ENCODE measurements around the gene DHX8. TPM values are rescaled to one million over a fixed set of nuclear protein-coding genes. Genes with fewer than 3 reads are reported as not detected.
"Not testable (repeated sequence)": the region's sequence is repeated elsewhere in the genome, so short reads cannot be mapped to it uniquely, and the experiment has no call there.

Gene DHX8
- total RNA-seq, 2 donors from 2014 or later: 79.3 to 103 TPM

DNA sequence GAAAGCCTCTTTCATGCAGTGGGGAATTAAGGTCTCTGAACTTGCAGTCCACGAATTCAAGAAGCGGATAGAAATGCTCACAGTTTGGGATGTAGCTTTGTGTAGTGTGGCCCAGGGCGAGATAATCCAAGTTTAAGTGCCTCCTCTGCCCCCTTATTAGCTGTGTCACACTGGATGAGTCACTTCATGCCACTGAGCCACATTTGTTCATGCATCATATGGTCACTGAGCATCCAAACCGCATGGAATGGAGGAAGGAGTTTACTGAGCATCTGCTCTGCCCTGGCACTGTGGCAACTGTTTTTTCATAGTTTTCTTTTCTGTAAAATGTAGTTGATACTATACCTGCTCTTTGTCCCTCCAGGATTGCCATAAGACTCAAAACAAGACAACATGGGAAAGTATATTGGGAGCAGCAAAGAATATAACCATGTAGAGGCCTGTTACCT is 15.1 kb upstream of the DHX8 start:
- H3K4me1 Mint-ChIP-seq: peaks cover 4% of the 10 kb centered on the region
- H3K4me3 Mint-ChIP-seq: no peak overlapping the region
- no peaks in the 10 kb centered on the region for H3K9me3 ChIP-seq (ENCODE audit: control insufficient read depth, low read length, poor library complexity, severe bottlenecking)
- no peak overlapping the region for H3K27ac Mint-ChIP-seq
- no peak for DNase-seq
- peaks cover 41% of the 10 kb centered on the region for H3K27me3 Mint-ChIP-seq
- H3K36me3 Mint-ChIP-seq (ENCODE audit: low read depth): peaks cover 4% of the 10 kb centered on the region
- no peak for ATAC-seq

DNA sequence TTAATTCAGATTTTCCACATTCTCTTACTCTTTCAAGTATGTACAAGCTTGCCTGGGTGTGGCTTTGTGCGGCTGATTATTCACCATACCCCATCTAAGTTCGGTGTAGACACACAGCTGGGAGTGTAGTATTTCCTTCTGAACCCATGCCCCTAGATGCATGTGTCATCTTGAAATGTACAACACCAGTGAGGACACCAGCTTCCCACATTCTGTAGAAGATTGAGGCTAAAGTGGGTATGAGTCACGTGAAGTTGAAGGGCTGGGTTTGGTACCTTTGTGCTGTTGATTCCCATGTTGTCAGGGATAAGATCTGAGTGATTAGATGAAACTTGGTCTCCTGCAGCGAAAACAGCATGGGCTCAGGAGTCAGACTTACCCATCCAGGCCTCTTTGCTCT is 14.6 kb upstream of the DHX8 start:
- no peak for ATAC-seq
- peaks cover 41% of the 10 kb centered on the region for H3K27me3 Mint-ChIP-seq
- DNase-seq: no peak
- peaks cover 4% of the 10 kb centered on the region for H3K4me1 Mint-ChIP-seq
- no peak overlapping the region for H3K4me3 Mint-ChIP-seq
- H3K9me3 ChIP-seq (ENCODE audit: control insufficient read depth, low read length, poor library complexity, severe bottlenecking): no peaks in the 10 kb centered on the region
- no peak overlapping the region for H3K27ac Mint-ChIP-seq
- H3K36me3 Mint-ChIP-seq (ENCODE audit: low read depth): peaks cover 4% of the 10 kb centered on the region

DNA sequence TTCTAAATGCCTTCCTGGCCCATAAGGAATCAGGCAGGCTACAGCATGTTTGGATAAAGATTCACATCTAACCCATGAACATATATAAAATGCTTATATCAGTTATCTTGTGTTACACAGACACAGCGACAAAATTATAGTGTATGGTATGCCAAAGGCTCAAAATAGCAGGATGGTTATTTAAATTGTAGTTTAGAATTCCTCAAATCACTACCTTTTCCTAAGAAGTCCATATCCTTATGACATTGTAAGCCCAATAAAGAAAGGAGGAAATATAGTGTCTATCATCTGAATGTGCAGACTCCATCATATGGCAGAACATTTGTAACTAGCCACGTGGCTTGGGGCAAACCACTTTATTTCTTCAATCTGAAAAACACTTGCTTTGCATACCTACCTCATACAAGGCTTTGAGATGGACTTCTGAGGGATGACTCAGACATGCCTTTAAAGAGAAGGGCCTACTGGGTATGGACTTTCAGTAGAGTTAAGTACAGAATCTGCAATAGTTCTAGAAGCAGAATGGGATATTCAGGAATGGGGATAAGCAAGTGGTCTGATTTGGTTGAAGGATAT is 12.1 kb upstream of the DHX8 start:
- peaks cover 4% of the 10 kb centered on the region for H3K4me1 Mint-ChIP-seq
- H3K27me3 Mint-ChIP-seq: peaks cover 44% of the 10 kb centered on the region

DNA sequence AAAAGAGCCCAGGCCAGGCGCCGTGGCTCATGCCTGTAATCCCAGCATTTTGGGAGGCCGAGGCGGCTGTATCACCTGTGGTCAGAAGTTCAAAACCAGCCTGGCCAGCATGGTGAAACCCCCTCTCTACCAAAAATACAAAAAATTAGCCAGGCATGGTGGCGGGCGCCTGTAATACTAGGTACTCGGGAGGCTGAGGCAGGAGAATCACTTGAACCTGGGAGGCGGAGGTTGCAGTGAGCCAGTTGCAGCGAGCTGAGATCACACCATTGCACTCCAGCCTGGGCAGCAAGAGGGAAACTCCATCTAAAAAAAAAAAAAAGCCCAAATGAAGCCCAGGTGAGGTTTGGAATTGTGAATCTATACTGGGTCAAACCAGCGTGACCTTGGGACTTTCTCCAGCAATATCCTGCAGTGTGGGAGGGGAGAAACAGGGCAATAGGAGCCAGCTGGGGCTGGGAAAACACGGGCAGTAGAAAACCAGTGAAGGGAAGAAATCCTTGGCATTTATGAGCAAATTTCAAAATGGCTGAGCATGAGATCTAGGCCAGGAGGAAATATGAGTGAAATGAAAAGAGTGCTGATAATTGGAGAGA is 8.2 kb upstream of the DHX8 start:
- Mint-ChIP-seq H3K36me3 (ENCODE audit: low read depth) (peaks cover 2% of the 10 kb centered on the region), H3K27ac (no peak overlapping the region), H3K4me3 (no peak overlapping the region), H3K27me3 (peaks cover 27% of the 10 kb centered on the region), H3K4me1 (peaks cover 2% of the 10 kb centered on the region)
- no peak for DNase-seq
- ATAC-seq: no peak
- H3K9me3 ChIP-seq (ENCODE audit: control insufficient read depth, low read length, poor library complexity, severe bottlenecking): no peaks in the 10 kb centered on the region

More for the DNA sequence above, 12.1 kb upstream of the DHX8 start:
- Mint-ChIP-seq H3K4me3 (no peak overlapping the region), H3K36me3 (ENCODE audit: low read depth) (peaks cover 4% of the 10 kb centered on the region), H3K27ac (no peak overlapping the region)
- H3K9me3 ChIP-seq (ENCODE audit: control insufficient read depth, low read length, poor library complexity, severe bottlenecking): no peaks in the 10 kb centered on the region
- DNase-seq: no peak
- no peak for ATAC-seq

DNA sequence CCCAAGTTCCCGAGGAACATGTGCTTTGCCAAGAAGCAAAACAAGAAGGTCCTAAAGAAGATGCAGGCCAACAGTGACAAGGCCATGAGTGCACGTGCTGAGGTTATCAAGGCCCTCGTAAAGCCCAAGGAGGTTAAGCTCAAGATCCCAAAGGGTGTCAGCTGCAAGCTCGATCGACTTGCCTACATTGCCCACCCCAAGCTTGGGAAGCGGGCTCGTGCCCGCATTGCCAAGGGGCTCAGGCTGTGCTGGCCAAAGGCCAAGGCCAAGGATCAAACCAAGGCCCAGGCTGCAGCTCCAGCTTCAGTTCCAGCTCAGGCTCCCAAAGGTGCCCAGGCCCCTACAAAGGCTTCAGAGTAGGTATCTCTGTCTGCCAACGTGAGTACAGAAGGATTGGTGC is 7.5 kb upstream of the DHX8 start:
- peaks cover 27% of the 10 kb centered on the region for H3K27me3 Mint-ChIP-seq
- not testable (repeated sequence) for H3K9me3 ChIP-seq (ENCODE audit: control insufficient read depth, low read length, poor library complexity, severe bottlenecking); H3K27ac Mint-ChIP-seq; H3K4me1 Mint-ChIP-seq; H3K4me3 Mint-ChIP-seq; H3K36me3 Mint-ChIP-seq (ENCODE audit: low read depth); ATAC-seq; DNase-seq

DNA sequence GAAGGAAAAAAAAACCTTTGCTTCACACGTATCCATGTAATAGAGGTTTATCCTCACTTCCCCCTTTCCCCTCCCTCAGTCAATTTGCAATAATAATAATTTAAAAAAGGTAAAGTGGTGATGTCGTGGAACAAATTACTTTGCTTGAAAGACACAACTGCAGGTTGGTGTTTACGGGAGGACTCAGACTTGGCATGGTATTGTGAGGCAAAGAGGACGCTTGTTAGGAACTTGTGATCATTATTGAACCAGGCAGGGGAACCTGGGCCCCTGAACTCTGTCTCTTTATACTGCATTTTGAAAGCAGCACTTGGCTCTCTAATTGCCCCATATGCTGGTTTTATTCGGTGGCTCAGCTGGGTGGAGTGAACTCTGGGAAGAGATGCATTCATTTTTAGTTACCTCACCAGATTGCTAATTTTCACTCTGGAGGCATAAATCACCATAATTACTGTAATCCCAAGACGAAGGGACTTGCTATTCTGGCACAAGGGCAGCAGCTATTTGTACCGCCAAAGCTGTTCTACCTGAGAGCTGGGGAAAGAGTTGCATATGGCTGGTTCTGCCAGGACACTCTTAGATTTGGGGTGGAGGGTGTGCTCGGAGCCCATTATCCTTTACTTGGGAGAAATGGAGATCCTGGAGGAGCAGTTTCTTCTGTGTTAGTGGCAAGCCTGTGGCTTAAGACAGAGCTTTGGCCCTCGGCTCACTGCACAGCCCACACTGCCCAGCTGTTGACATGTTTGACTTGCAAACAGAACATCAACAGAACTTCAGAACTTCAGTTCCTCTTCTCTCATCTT is 5.7 kb upstream of the DHX8 start:
- H3K9me3 ChIP-seq (ENCODE audit: control insufficient read depth, low read length, poor library complexity, severe bottlenecking): no peaks in the 10 kb centered on the region
- no peaks in the 10 kb centered on the region for H3K36me3 Mint-ChIP-seq (ENCODE audit: low read depth)
- no peak overlapping the region for H3K27ac Mint-ChIP-seq
- ATAC-seq (no peak), DNase-seq (no peak)
- H3K4me1 Mint-ChIP-seq: peaks cover 2% of the 10 kb centered on the region
- H3K27me3 Mint-ChIP-seq: peaks cover 24% of the 10 kb centered on the region
- H3K4me3 Mint-ChIP-seq: no peak overlapping the region

DNA sequence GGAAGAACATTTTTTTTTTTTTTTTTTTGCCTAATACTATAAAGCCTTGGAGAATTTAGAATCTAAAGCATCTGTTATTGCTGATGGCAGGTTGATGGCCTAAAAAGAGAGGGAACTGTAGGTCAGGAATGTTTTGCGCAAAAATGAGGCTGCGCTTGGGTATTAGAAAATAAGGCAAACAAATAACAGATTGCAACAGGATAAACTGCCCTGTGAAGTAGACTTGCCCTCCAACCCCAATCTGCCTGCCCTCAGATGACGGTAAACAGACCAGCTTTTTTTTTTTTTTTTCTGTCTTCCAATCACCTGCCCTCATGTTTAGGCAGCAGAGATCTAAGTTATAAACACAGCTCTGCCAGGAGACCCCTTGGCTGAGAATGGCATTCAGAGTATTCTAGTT is 3.8 kb upstream of the DHX8 start:
- Mint-ChIP-seq H3K27me3 (peaks cover 11% of the 10 kb centered on the region), H3K27ac (no peak overlapping the region), H3K36me3 (ENCODE audit: low read depth) (peaks cover 3% of the 10 kb centered on the region), H3K4me3 (no peak overlapping the region), H3K4me1 (peaks cover 10% of the 10 kb centered on the region)
- no peak for ATAC-seq
- H3K9me3 ChIP-seq (ENCODE audit: control insufficient read depth, low read length, poor library complexity, severe bottlenecking): no peaks in the 10 kb centered on the region
- no peak for DNase-seq

DNA sequence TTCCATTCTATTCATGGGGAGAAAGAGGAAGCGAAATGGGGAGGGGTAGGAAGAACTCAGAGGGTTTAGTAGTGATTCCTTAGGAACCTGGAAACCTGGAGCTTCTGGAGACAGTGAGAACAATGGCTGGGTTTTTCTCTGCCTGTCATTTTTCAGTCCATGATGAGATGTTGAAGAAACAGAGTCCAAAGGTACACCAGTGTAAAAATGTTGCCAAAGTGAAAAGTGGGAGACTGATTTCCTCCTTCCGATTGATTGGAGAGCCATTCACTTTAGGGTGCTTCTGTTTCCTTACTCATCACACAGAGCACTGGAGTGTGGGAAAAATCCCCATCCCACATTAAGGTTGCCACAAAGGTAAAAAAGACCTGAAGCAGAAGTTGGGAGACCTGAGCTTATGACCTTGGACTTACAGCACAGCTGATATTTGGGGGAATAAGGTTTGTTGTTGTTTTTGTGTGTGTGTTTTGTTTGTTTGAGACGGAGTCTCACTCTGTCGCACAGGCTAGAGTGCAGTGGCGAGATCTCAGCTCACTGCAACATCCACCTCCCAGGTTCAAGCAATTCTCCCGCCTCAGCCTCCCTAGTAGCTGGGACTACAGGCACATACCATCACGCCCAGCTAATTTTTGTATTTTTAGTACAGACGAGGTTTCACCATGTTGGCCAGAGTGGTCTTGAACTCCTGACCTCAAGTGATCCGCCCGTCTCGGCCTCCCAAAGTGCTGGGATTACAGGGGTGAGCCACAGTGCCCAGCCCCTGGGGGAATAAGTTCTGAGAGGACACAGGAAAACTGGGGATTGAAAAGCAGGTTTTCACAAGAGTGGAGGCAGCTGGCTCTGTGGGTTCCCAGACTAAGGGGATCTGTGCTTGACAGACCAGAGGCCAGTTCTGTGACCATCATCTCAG is 1.4 kb upstream of the DHX8 start:
- Mint-ChIP-seq H3K36me3 (ENCODE audit: low read depth) (peaks cover 3% of the 10 kb centered on the region), H3K27me3 (no peaks in the 10 kb centered on the region), H3K4me3 (no peak overlapping the region), H3K4me1 (peaks cover 16% of the 10 kb centered on the region), H3K27ac (peak overlapping the region; percentile 100)
- DNase-seq: no peak
- H3K9me3 ChIP-seq (ENCODE audit: control insufficient read depth, low read length, poor library complexity, severe bottlenecking): no peaks in the 10 kb centered on the region
- no peak for ATAC-seq

DNA sequence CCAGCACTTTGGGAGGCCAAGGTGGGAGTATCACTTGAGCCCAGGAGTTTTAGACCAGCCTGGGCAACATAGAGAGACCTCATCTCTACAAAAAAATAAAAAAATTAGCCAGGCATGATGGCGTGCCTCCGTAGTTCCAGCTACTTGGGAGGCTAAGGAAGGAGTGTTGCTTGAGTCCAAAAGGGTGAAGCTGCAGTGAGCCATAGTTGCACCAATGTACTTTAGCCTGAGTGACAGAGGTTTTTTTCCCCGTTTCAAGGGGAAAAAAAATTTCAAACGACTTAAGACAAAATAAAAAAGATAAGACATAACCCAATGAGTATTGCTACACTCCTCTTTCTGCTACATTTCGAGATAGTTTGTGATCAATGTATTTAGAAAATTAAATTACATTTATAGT is 6.8 kb downstream of the DHX8 start:
- DNase-seq (no peak), ATAC-seq (no peak)
- H3K4me3 Mint-ChIP-seq: no peak overlapping the region
- H3K9me3 ChIP-seq (ENCODE audit: control insufficient read depth, low read length, poor library complexity, severe bottlenecking): no peaks in the 10 kb centered on the region
- H3K36me3 Mint-ChIP-seq (ENCODE audit: low read depth): peaks cover 16% of the 10 kb centered on the region
- H3K27ac Mint-ChIP-seq: no peak overlapping the region
- H3K27me3 Mint-ChIP-seq: no peaks in the 10 kb centered on the region
- H3K4me1 Mint-ChIP-seq: peaks cover 8% of the 10 kb centered on the region

DNA sequence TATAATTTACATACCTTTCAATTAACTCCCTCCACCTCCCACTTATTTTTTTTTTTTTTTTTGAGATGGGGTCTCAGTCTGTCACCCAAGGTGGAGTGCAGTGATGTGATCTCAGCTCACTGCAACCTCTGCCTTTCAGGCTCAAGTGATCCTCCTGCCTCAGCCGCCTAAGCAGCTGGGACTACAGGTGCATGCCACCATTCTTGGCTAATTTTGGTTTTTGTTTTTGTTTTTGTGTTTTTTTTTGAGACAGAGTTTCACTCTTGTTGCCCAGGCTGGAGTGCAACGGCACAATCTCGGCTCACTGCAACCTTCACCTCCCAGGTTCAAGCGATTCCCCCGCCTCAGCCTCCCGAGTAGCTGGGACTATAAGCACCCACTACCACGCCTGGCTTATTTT is 25.7 kb downstream of the DHX8 start:
- ATAC-seq; H3K4me3 Mint-ChIP-seq; H3K9me3 ChIP-seq (ENCODE audit: control insufficient read depth, low read length, poor library complexity, severe bottlenecking); H3K27me3 Mint-ChIP-seq; H3K27ac Mint-ChIP-seq; DNase-seq; H3K4me1 Mint-ChIP-seq: not testable (repeated sequence)
- H3K36me3 Mint-ChIP-seq (ENCODE audit: low read depth): peaks cover 10% of the 10 kb centered on the region

DNA sequence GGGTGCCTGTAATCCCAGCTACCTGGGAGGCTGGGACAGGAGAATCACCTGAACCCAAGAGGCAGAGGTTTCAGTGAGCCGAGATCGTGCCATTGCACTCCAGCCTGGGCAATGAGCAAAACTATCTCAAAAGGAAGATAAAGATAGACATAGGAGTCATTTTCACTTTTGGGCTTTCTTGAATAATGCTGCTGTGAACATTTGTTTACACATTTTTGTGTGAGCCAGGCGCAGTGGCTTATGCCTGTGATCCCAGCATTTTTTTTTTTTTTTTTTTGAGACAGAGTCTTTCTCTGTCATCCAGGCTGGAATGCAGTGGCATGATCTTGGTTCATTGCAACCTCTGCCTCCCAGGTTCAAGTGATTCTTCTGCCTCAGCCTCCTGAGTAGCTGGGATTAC is 27.4 kb downstream of the DHX8 start:
- H3K9me3 ChIP-seq (ENCODE audit: control insufficient read depth, low read length, poor library complexity, severe bottlenecking); ATAC-seq; H3K36me3 Mint-ChIP-seq (ENCODE audit: low read depth); DNase-seq; H3K4me3 Mint-ChIP-seq; H3K4me1 Mint-ChIP-seq; H3K27ac Mint-ChIP-seq; H3K27me3 Mint-ChIP-seq: not testable (repeated sequence)

DNA sequence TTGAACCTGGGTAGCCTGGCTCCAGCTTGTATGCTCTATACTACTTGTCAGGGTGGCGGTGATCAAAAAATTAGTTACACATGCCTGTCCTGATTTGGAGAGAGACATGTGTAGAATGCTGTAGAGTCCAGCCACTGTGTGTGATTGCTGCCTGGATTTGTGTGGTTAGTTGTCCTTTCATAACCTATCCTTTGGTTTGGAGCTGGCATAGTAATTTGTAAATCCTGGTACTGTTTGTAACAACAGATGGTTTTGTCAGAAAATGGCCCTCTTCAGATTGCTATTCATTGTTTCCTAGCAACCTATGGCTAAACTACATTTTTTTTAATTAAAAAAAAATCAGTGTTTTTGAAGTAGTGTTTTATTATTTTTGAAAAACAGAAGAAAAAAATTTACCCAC is 31.9 kb downstream of the DHX8 start:
- H3K27ac Mint-ChIP-seq: no peak overlapping the region
- H3K4me3 Mint-ChIP-seq: no peak overlapping the region
- H3K4me1 Mint-ChIP-seq: peaks cover 13% of the 10 kb centered on the region
- DNase-seq: no peak
- no peaks in the 10 kb centered on the region for H3K27me3 Mint-ChIP-seq
- H3K36me3 Mint-ChIP-seq (ENCODE audit: low read depth): peaks cover 12% of the 10 kb centered on the region
- H3K9me3 ChIP-seq (ENCODE audit: control insufficient read depth, low read length, poor library complexity, severe bottlenecking): peaks cover 2% of the 10 kb centered on the region
- no peak for ATAC-seq

DNA sequence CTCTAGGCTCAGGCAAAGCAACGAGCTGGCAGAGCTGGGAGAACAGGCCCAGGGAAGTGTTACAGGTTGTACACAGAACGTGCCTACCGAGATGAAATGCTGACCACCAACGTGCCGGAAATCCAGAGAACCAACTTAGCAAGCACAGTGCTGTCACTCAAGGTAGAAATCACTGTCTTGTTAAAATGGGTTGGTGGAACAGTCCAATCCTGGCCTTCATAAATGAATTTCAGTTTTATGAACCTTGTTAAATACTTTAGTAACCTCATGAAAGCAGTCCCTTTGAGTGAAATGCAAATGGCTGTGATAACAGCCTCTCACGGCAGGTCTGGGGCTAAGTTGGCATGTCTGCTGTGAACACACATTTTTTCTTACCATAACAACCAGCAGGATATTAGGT is 33.4 kb downstream of the DHX8 start:
- no peak for DNase-seq
- Mint-ChIP-seq H3K36me3 (ENCODE audit: low read depth) (peaks cover 13% of the 10 kb centered on the region), H3K27ac (no peak overlapping the region), H3K27me3 (no peaks in the 10 kb centered on the region), H3K4me3 (no peak overlapping the region), H3K4me1 (peaks cover 11% of the 10 kb centered on the region)
- no peak for ATAC-seq
- peaks cover 2% of the 10 kb centered on the region for H3K9me3 ChIP-seq (ENCODE audit: control insufficient read depth, low read length, poor library complexity, severe bottlenecking)

All from T-helper 17 cell (primary cell).